Heart left ventricle (tissue), 16 donors: ENCODE measurements around the gene CYB561. TPM values are rescaled to one million over a fixed set of nuclear protein-coding genes. Genes with fewer than 3 reads are reported as not detected.
A peak's percentile ranks its signal among the peaks of the same experiment; 100 is the strongest.

Experiments used
- ATAC-seq, 4 donors: fragments of 200-7000 bp; cut with Tn5 transposase; one replicate each; pipeline ENCODE4 v1.9.1; 2020 to 2022; ENCODE audit warnings: moderate library complexity in 4 of 4, mild to moderate bottlenecking in 3 of 4, moderate number of reproducible peaks in 1 of 4
- DNase-seq, 5 donors: peaks; one replicate each; pipeline ENCODE4 v3.0.0-alpha.2; 2020
- H3K27ac ChIP-seq, 12 donors: fragments of 200-600 bp; sonication (generic) in 4 of 12; one replicate each; pipeline versions ENCODE4 v1.5.0 to v1.8.0; 2016 to 2022; ENCODE audit warnings: mild to moderate bottlenecking in 2 of 12
- H3K27me3 ChIP-seq, 9 donors: fragments of 200-600 bp; sonication (generic) in 2 of 9; one replicate each; pipeline versions ENCODE4 v1.5.1 to v1.8.0; 2016 to 2022; ENCODE audit warnings: mild to moderate bottlenecking in 3 of 9
- H3K36me3 ChIP-seq, 9 donors: fragments of 200-600 bp; sonication (generic) in 2 of 9; one replicate each; pipeline versions ENCODE4 v1.5.0 to v1.8.0; 2018 to 2022; ENCODE audit warnings: mild to moderate bottlenecking in 2 of 9
- H3K4me1 ChIP-seq, 12 donors: fragments of 200-600 bp; sonication (generic) in 4 of 12; one replicate each; pipeline versions ENCODE4 v1.5.0 to v1.8.0; 2016 to 2022; ENCODE audit warnings: mild to moderate bottlenecking in 3 of 12
- H3K4me3 ChIP-seq, 12 donors: fragments of 200-600 bp; sonication (generic) in 4 of 12; one replicate each; pipeline versions ENCODE4 v1.5.0 to v1.8.0; 2017 to 2022; ENCODE audit warnings: mild to moderate bottlenecking in 9 of 12, moderate library complexity in 4 of 12
- H3K9me3 ChIP-seq, 12 donors: fragments of 200-600 bp; sonication (generic) in 4 of 12; one replicate each; pipeline versions ENCODE4 v1.5.0 to v1.8.0; 2016 to 2022; ENCODE audit warnings: mild to moderate bottlenecking in 1 of 12
- POLR2A ChIP-seq, 2 donors: fragments of 450-650 bp; IDR thresholded peaks; one replicate each; pipeline ENCODE4 v1.6.1; 2017; ENCODE audit warnings: antibody characterized with exemption in 2 of 2, mild to moderate bottlenecking in 2 of 2, moderate library complexity in 2 of 2
- WGBS, 4 donors: extraction: QIAGEN DNeasy Blood & Tissue Kit in 2 of 4; methylation state at CpG; one replicate each; pipeline versions ENCODE4 v1.1.5 to v1.1.7; 2013 to 2018; 5-methylcytosine and 5-hydroxymethylcytosine counted together
- intact Hi-C, 10 donors: fragments of 100-400 bp; cut with DNase I; formaldehyde crosslinking; loops; one replicate each; pipeline versions ENCODE4 v1.11.1 to v1.14.2; 2022
- polyA plus RNA-seq, 2 donors: library from polyadenylated mRNA; stranded (reverse); fragments of 200-250 nt; gene quantifications; one replicate each; pipeline ENCODE4 v1.2.3, GENCODE V29; 2013
- total RNA-seq, 9 donors: library from RNA; depleted of rRNA in 2 of 9; stranded (reverse); fragments of >200 nt in 2 of 9; fragmentation: NEBNext Ultra II Directional in 3 of 9; extraction: Animal tissue kit (Norgen Biotek cat#: 25700) in 3 of 9; gene quantifications; one replicate each; pipeline versions ENCODE4 v1.1.0 to v1.2.4, GENCODE V29; 2016 to 2023
- TF ChIP-seq, protein P1 (sequence below), 12 donors: fragments of 200-600 bp; sonication (generic) in 4 of 12; IDR thresholded peaks; one replicate each; pipeline versions ENCODE4 v1.5.0 to v1.8.0; 2018 to 2022; ENCODE audit warnings: antibody characterized with exemption in 12 of 12, mild to moderate bottlenecking in 5 of 12
- donor health status: ischemic (EF 13 %, LVEDD 7.1; RV severe dilation, severe dysfunction).
- donor health status: healthy with polysubstance abuse.
- donor health status: DM: no; HTN: yes; CAD: no.
- donor health status: DM: no; HTN: no; CAD: no.
- donor health status: ischemic (EF 25% LVEDD 6.9; RV normal size, moderate dysfunction).
- donor health status: ischemic (EF 25% LVEDD 5.7; RV mildly dilated, moderate dysfunction).
- donor health status: healthy.
- donor health status: DM: yes; HTN: yes; CAD: no.
- donor health status: ischemic (EF 35%, LVEDD 5.7; RV mildly dilated, moderate dysfunction).
- donor health status: nonischemic (EF 11% LVEDD 7.7; RV severe dilation, severe dysfunction).
- donor health status: DM: yes; HTN: yes; CAD: no.
- donor health status: PGD.
- donor health status: ischemic (EF 29% LVEDD 5.4; RV normal size, mild dysfunction).
- donor health status: nonischemic (EF 23%, LVEDD 6.1; RV moderate dilation, normal function).

The CYB561 gene
- total and polyA plus RNA-seq, 11 donors, result 4.8 to 19.2 (median 8.6) TPM

DNA sequence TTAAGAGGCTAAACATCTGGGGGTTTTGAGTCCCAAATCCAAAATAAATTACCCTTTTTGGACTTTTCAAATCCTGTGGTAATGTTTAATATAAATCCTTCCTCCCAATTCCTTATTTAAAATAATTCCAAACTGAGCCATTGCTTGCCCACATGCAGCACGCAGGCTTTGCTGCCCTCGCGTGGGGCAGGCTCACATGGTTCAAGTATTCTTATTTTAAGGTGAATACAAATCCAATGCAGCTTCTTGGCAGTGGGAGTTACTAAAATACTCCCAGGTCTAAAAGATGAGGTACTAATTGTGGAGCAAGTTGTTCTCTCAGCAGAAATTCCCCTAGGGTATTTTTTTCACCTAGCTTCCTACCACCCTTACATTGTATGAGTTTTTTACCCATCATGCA lies 33.0 kb downstream of the CYB561 start:
- Histone ChIP-seq H3K27me3 (no peaks in the 10 kb centered on the region), H3K36me3 (peaks cover 0 to 88% (median 42%) of the 10 kb centered on the region in 9 donors), H3K4me1 (no peaks in the 10 kb centered on the region), H3K27ac (no peak overlapping the region), H3K9me3 (no peaks in the 10 kb centered on the region), H3K4me3 (no peak overlapping the region)
- 93 to 95% (median 95%) methylated on average over 3 of the region's 3 CpGs for WGBS, 4 donors
- ATAC-seq (no peak), DNase-seq (no peak)
- TF ChIP-seq POLR2A (IDR thresholded peaks at IDR 0.05), result no peak
- TF ChIP-seq, protein P1, sequence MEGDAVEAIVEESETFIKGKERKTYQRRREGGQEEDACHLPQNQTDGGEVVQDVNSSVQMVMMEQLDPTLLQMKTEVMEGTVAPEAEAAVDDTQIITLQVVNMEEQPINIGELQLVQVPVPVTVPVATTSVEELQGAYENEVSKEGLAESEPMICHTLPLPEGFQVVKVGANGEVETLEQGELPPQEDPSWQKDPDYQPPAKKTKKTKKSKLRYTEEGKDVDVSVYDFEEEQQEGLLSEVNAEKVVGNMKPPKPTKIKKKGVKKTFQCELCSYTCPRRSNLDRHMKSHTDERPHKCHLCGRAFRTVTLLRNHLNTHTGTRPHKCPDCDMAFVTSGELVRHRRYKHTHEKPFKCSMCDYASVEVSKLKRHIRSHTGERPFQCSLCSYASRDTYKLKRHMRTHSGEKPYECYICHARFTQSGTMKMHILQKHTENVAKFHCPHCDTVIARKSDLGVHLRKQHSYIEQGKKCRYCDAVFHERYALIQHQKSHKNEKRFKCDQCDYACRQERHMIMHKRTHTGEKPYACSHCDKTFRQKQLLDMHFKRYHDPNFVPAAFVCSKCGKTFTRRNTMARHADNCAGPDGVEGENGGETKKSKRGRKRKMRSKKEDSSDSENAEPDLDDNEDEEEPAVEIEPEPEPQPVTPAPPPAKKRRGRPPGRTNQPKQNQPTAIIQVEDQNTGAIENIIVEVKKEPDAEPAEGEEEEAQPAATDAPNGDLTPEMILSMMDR (IDR thresholded peaks at IDR 0.05), result no peak
- intact Hi-C loops, result no loop called here

DNA sequence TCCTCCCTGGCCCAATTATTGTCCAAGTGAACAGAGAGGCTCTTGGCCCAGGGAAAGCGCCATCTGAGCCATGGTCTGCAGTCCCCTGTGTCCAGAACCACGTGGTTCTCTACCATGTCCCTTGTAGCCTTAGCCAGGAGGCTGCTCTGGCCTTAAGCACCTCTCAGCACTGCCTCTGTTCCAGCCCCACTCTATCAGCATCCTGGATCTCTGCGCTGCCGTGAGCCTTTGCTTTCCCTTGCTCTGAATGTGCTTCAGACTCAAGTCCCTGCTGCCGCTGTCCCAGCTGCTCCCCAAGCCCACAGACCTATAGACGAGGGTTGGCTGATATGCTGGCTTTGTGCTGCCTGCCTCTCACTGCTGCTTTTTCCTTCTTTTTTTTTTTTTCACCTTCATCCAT lies 33.9 kb downstream of the CYB561 start:
- peaks cover 0 to 79% (median 45%) of the 10 kb centered on the region in 9 donors for H3K36me3 ChIP-seq
- ATAC-seq (peak in 1 of 4 donors; percentile 24), DNase-seq (no peak)
- 84 to 90% (median 86%) methylated on average over 6 of the region's 6 CpGs for whole genome bisulfite sequencing, 4 donors
- H3K27me3 ChIP-seq, result no peaks in the 10 kb centered on the region
- no peak overlapping the region for H3K27ac ChIP-seq
- H3K4me1 ChIP-seq, result no peaks in the 10 kb centered on the region
- no peak overlapping the region for H3K4me3 ChIP-seq
- TF ChIP-seq, protein P1 (IDR thresholded peaks at IDR 0.05), result no peak
- no peak for TF ChIP-seq POLR2A (IDR thresholded peaks at IDR 0.05)
- no peaks in the 10 kb centered on the region for H3K9me3 ChIP-seq
- intact Hi-C loops, result no loop called here

DNA sequence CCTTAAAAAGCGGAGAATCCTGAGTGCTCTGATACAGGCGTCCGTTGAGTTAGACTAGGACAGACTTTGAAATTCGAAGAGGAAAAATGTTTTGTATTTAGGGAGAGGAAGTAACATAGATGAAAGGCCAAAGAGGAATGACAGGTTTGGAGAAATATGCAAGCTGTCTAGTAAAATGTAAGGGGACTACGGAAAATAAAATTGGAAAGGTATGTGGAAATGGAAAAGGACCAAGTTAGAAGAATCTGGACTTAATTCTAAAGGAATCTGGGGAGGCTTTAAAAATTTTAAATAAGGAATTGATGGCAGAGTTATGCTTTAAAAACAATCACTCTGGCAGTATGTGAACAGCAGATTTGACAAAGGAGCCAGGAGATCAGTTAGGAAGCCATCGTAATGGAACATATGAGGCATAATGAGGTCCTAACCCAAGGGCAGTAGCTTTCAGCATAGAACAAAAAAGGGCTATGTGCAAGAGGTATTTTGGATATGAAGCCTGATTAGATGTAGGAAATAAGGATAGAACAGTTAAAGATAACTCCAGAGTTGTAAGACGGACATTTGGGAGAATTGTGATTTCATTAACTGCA lies 38.3 kb downstream of the CYB561 start:
- no peaks in the 10 kb centered on the region for H3K27me3 ChIP-seq
- H3K4me1 ChIP-seq, result peaks cover 0 to 15% (median 0%) of the 10 kb centered on the region in 12 donors
- no peak for DNase-seq
- H3K27ac ChIP-seq, result no peak overlapping the region
- WGBS, 4 donors, result 92 to 93% (median 93%) methylated on average over 7 of the region's 7 CpGs
- ATAC-seq, result no peak
- no peaks in the 10 kb centered on the region for H3K9me3 ChIP-seq
- no peak for TF ChIP-seq POLR2A (IDR thresholded peaks at IDR 0.05)
- TF ChIP-seq, protein P1 (IDR thresholded peaks at IDR 0.05), result no peak
- intact Hi-C loops, result loop anchor here (2.0 to 10.0 kb wide), 17 partner anchors 133 to 736 kb away; no protein-coding TSS in a partner anchor
- no peak overlapping the region for H3K4me3 ChIP-seq
- peaks cover 0 to 55% (median 32%) of the 10 kb centered on the region in 9 donors for H3K36me3 ChIP-seq

DNA sequence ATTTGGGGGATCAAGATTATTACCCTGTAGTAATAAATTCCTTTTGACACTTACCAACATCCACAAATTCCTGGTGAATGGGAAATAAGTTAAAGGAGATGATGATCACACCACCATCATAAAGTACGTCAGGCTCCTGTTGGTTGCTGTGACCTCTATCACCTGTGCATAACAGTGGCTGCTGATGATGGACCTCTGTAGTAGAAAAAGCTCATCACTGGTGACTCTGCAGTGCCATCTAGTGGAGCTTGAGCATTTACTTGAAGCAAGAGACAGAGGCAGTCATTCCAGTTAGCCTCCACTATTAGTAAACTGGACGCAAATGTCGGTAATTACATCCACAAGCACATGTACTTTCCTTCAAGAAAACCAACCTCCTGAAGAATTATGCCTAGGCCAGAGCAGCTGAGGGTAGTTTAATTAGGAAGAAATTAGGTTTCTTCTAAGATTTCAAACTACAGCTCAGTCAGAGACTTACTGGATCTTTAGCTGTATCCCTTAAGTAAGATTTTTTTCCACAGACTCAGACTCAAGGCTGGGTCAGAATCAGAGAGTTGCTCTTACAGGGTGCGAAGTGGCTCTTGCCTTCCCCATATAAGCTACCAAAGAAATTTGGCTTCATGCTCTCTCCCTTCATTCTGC lies 39.3 kb downstream of the CYB561 start:
- Histone ChIP-seq H3K4me3 (no peak overlapping the region), H3K27ac (no peak overlapping the region), H3K36me3 (peaks cover 0 to 44% (median 26%) of the 10 kb centered on the region in 9 donors), H3K9me3 (no peaks in the 10 kb centered on the region), H3K4me1 (peaks cover 0 to 26% (median 2%) of the 10 kb centered on the region in 12 donors), H3K27me3 (no peaks in the 10 kb centered on the region)
- ATAC-seq, result peak; percentile 65 to 89 (median 84)
- WGBS, 4 donors, result 28 to 44% (median 33%) methylated on average over 4 of the region's 4 CpGs
- TF ChIP-seq, protein P1 (IDR thresholded peaks at IDR 0.05), result peak; percentile 74 to 93 (median 84)
- no peak for TF ChIP-seq POLR2A (IDR thresholded peaks at IDR 0.05)
- peak in 4 of 5 donors; percentile 65 to 77 (median 68) for DNase-seq
- intact Hi-C loops, result loop anchor here (1.0 to 10.0 kb wide), 18 partner anchors 132 to 735 kb away; no protein-coding TSS in a partner anchor
